Measurements from ENCODE around the gene PAK5. TPM values are rescaled to one million over a fixed set of nuclear protein-coding genes. Genes with fewer than 3 reads are reported as not detected.

Gene PAK5
- total RNA-seq, 2 donors from 2014 or later: 0.22 to 0.42 TPM

- H3K36me3 Mint-ChIP-seq (ENCODE audit: low read depth): no peaks in the 10 kb centered on the region
- Histone ChIP-seq H3K9me3 (ENCODE audit: control insufficient read depth, low read length) (no peaks in the 10 kb centered on the region), H3K27me3 (ENCODE audit: control insufficient read depth, insufficient read depth, low read length, poor library complexity, severe bottlenecking) (no peaks in the 10 kb centered on the region), H3K4me3 (ENCODE audit: low read length) (no peak overlapping the region), H3K9ac (ENCODE audit: extremely low read depth, low read length, poor library complexity, severe bottlenecking) (no peak overlapping the region), H3K4me1 (ENCODE audit: control insufficient read depth, insufficient read depth, low read length) (no peaks in the 10 kb centered on the region), H3K36me3 (ENCODE audit: control insufficient read depth, insufficient read depth, low read length) (no peaks in the 10 kb centered on the region), H3K27ac (ENCODE audit: low read depth, low read length) (no peak overlapping the region)
- H3K27me3 Mint-ChIP-seq (ENCODE audit: insufficient read depth): no peaks in the 10 kb centered on the region
- no peak overlapping the region for H3K4me3 Mint-ChIP-seq
- H3K4me1 Mint-ChIP-seq: no peaks in the 10 kb centered on the region
- no peaks in the 10 kb centered on the region for H3K9me3 Mint-ChIP-seq
- DNase-seq: no peak
- WGBS, 2 experiments (ENCODE audit: insufficient coverage in 1 of 2, insufficient read length in 1 of 2): 92 to 93% methylated on average over 3 of the region's 3 CpGs
- TF ChIP-seq CTCF (conservative IDR thresholded peaks at IDR 0.05): no peak
- H3K27ac Mint-ChIP-seq: no peak overlapping the region
These were observed 348.2 kb downstream of the PAK5 start for GRCh38 chr20:9490631-9491030.

- 74 to 75% methylated on average over 2 to 3 of the region's 3 CpGs for WGBS, 2 experiments (ENCODE audit: insufficient coverage in 1 of 2, insufficient read length in 1 of 2)
- H3K4me1 Mint-ChIP-seq: no peaks in the 10 kb centered on the region
These were observed 348.7 kb downstream of the PAK5 start for GRCh38 chr20:9490161-9490560.

GRCh38 chr20:9488063-9488462 is 350.8 kb downstream of the PAK5 start:
- H3K27me3 ChIP-seq (ENCODE audit: control insufficient read depth, insufficient read depth, low read length, poor library complexity, severe bottlenecking): no peaks in the 10 kb centered on the region
- 78 to 97% methylated on average over 1 to 2 of the region's 2 CpGs for WGBS, 2 experiments (ENCODE audit: insufficient coverage in 1 of 2, insufficient read length in 1 of 2)
- no peak overlapping the region for H3K27ac Mint-ChIP-seq
- no peaks in the 10 kb centered on the region for H3K9me3 ChIP-seq (ENCODE audit: control insufficient read depth, low read length)
- DNase-seq: no peak
- H3K36me3 ChIP-seq (ENCODE audit: control insufficient read depth, insufficient read depth, low read length): no peaks in the 10 kb centered on the region
- no peak overlapping the region for H3K4me3 Mint-ChIP-seq
- no peaks in the 10 kb centered on the region for H3K4me1 ChIP-seq (ENCODE audit: control insufficient read depth, insufficient read depth, low read length)
- no peak for TF ChIP-seq CTCF (conservative IDR thresholded peaks at IDR 0.05)
- H3K9ac ChIP-seq (ENCODE audit: extremely low read depth, low read length, poor library complexity, severe bottlenecking): no peak overlapping the region
- H3K4me3 ChIP-seq (ENCODE audit: low read length): no peak overlapping the region
- no peaks in the 10 kb centered on the region for H3K27me3 Mint-ChIP-seq (ENCODE audit: insufficient read depth)
- H3K36me3 Mint-ChIP-seq (ENCODE audit: low read depth): no peaks in the 10 kb centered on the region
- no peak overlapping the region for H3K27ac ChIP-seq (ENCODE audit: low read depth, low read length)
- H3K4me1 Mint-ChIP-seq: no peaks in the 10 kb centered on the region
- no peaks in the 10 kb centered on the region for H3K9me3 Mint-ChIP-seq

More at GRCh38 chr20:9490161-9490560, 348.7 kb downstream of the PAK5 start:
- Histone ChIP-seq H3K9me3 (ENCODE audit: control insufficient read depth, low read length) (no peaks in the 10 kb centered on the region), H3K36me3 (ENCODE audit: control insufficient read depth, insufficient read depth, low read length) (no peaks in the 10 kb centered on the region), H3K9ac (ENCODE audit: extremely low read depth, low read length, poor library complexity, severe bottlenecking) (no peak overlapping the region), H3K4me1 (ENCODE audit: control insufficient read depth, insufficient read depth, low read length) (no peaks in the 10 kb centered on the region), H3K27ac (ENCODE audit: low read depth, low read length) (no peak overlapping the region), H3K27me3 (ENCODE audit: control insufficient read depth, insufficient read depth, low read length, poor library complexity, severe bottlenecking) (no peaks in the 10 kb centered on the region), H3K4me3 (ENCODE audit: low read length) (no peak overlapping the region)
- no peak for TF ChIP-seq CTCF (conservative IDR thresholded peaks at IDR 0.05)
- DNase-seq: no peak
- Mint-ChIP-seq H3K36me3 (ENCODE audit: low read depth) (no peaks in the 10 kb centered on the region), H3K27ac (no peak overlapping the region), H3K4me3 (no peak overlapping the region), H3K9me3 (no peaks in the 10 kb centered on the region), H3K27me3 (ENCODE audit: insufficient read depth) (no peaks in the 10 kb centered on the region)

Other genes with a start within 250 kb of the PAK5 start
- 10 to 100 TPM in 1 of 2 donors, 1 to 10 TPM in 1; 8.8 to 13.1 TPM for gene ANKEF1, start 195.9 kb upstream of the PAK5 start, total RNA-seq